PC-9 (cell line): ENCODE results near the gene ZNF613.

Source experiments
- EZH2 ChIP-seq: fragments of 200-600 bp; sonication (generic); IDR thresholded peaks from 2 replicates; pipeline ENCODE4 v1.8.0; 2017; ENCODE audit warnings: antibody characterized with exemption, low read depth
- TF ChIP-seq, protein P1 (sequence below): fragments of 200-600 bp; sonication (generic); conservative IDR thresholded peaks from 2 replicates; pipeline ENCODE4 v1.6.1; 2017; ENCODE audit warnings: mixed run types, antibody characterized with exemption, mild to moderate bottlenecking, moderate library complexity

DNA sequence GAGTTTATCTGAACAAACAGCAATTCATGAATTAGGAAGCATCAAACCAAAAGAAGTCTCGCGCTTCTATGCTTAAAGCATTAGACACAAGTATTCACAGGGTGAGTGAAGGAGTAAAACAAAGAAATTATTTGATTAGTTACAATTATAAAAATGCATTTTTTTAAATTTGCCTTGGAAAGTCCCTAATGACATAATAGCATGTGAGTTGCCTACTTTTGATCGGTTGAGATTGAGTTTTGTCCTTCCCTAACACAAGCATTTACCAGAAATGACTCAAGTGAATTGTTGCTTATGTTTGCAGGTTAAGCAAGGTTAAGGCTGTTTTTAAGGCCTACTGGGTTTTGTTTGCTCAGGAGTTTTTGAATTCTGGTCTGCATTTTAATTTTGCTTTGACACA lies 22.1 kb upstream of the ZNF613 start:
- TF ChIP-seq, protein P1, sequence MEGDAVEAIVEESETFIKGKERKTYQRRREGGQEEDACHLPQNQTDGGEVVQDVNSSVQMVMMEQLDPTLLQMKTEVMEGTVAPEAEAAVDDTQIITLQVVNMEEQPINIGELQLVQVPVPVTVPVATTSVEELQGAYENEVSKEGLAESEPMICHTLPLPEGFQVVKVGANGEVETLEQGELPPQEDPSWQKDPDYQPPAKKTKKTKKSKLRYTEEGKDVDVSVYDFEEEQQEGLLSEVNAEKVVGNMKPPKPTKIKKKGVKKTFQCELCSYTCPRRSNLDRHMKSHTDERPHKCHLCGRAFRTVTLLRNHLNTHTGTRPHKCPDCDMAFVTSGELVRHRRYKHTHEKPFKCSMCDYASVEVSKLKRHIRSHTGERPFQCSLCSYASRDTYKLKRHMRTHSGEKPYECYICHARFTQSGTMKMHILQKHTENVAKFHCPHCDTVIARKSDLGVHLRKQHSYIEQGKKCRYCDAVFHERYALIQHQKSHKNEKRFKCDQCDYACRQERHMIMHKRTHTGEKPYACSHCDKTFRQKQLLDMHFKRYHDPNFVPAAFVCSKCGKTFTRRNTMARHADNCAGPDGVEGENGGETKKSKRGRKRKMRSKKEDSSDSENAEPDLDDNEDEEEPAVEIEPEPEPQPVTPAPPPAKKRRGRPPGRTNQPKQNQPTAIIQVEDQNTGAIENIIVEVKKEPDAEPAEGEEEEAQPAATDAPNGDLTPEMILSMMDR: no peak
- TF ChIP-seq EZH2: no peak
